Fibroblast of villous mesenchyme (primary cell): ENCODE measurements around the gene OSBPL3. TPM values are rescaled to one million over a fixed set of nuclear protein-coding genes. Genes with fewer than 3 reads are reported as not detected.
A peak's percentile ranks its signal among the peaks of the same experiment; 100 is the strongest.

Experiments
- DNase-seq: peaks from one replicate; pipeline ENCODE4 v3.0.0-alpha.2; 2010; ENCODE audit warnings: low read depth
- H3K4me3 ChIP-seq: 2 replicates; pipeline ENCODE4 v1.5.1; 2011; ENCODE audit warnings: low read depth, mild to moderate bottlenecking, low read length
- CTCF ChIP-seq: IDR thresholded peaks from 2 replicates; pipeline ENCODE4 v1.5.1; 2012; ENCODE audit warnings: low read depth, mild to moderate bottlenecking, low read length; ENCODE audit not compliant: insufficient read depth
- total RNA-seq: library from RNA; depleted of rRNA; stranded (reverse); fragments of >200 nt; gene quantifications from 2 replicates; pipeline ENCODE4 v1.2.3, GENCODE V29; 2012

The OSBPL3 gene
- total RNA-seq, 1 donor: 39.3 TPM

GRCh38 chr7:24995466-24995865 is 15.5 kb upstream of the OSBPL3 start:
- TF ChIP-seq CTCF: no peak
- no peak overlapping the region for H3K4me3 ChIP-seq
- no peak for DNase-seq

GRCh38 chr7:24992314-24992713 is 12.3 kb upstream of the OSBPL3 start:
- H3K4me3 ChIP-seq: no peak overlapping the region
- TF ChIP-seq CTCF: no peak
- DNase-seq: no peak

- no peak for TF ChIP-seq CTCF
- no peak overlapping the region for H3K4me3 ChIP-seq
- DNase-seq: no peak
These were observed 11.4 kb upstream of the OSBPL3 start for GRCh38 chr7:24991353-24991752.

GRCh38 chr7:24987331-24987842 is 7.4 kb upstream of the OSBPL3 start:
- DNase-seq: no peak
- no peak for TF ChIP-seq CTCF
- H3K4me3 ChIP-seq: no peak overlapping the region

- no peak for DNase-seq
- TF ChIP-seq CTCF: peak; percentile 31
These were observed 2.9 kb upstream of the OSBPL3 start for GRCh38 chr7:24982917-24983316.

GRCh38 chr7:24981171-24981951 is 1.4 kb upstream of the OSBPL3 start:
- peak; percentile 67 for DNase-seq
- no peak for TF ChIP-seq CTCF
- H3K4me3 ChIP-seq: peak overlapping the region; percentile 75

More at GRCh38 chr7:24982917-24983316, 2.9 kb upstream of the OSBPL3 start:
- H3K4me3 ChIP-seq: no peak overlapping the region
